ENCODE data around the gene ZCCHC7. TPM values are rescaled to one million over a fixed set of nuclear protein-coding genes. Genes with fewer than 3 reads are reported as not detected.
A peak's percentile ranks its signal among the peaks of the same experiment; 100 is the strongest.

The ZCCHC7 gene
- total and polyA plus RNA-seq, 9 of the 15 experiments (the other 6 are each of a cell fraction or from before 2014, with no cell fraction given), result 34.1 to 68.9 (median 48.8) TPM

GRCh38 chr9:37200433-37201005 is 80.1 kb downstream of the ZCCHC7 start (continued):
- TF ChIP-seq TEAD4 (IDR thresholded peaks at IDR 0.05; ENCODE audit: low read length) (peak; percentile 61; the same call in 1 of the 2 replicates), TEAD4 (CRISPR knock-in tag; IDR thresholded peaks at IDR 0.05; ENCODE audit: borderline replicate concordance) (no peak), HMBOX1 (IDR thresholded peaks at IDR 0.05) (peak; percentile 19; the same call in 1 of the 2 replicates), BACH1 (tag; IDR thresholded peaks at IDR 0.05) (peak; percentile 64; the same call in 1 of the 2 replicates), WHSC1 (IDR thresholded peaks at IDR 0.05; ENCODE audit: low read length) (no peak), POLR2AphosphoS5 (IDR thresholded peaks at IDR 0.05; ENCODE audit: control insufficient read depth, insufficient read depth, low read depth, low read length) (0 out of 2 replicates have a peak, but pooled peaks have one; percentile 21), ZNF668 (CRISPR knock-in tag; IDR thresholded peaks at IDR 0.05) (0 out of 2 replicates have a peak, but pooled peaks have one; percentile 23), ATF2 (CRISPR knock-in tag; IDR thresholded peaks at IDR 0.05) (no peak), ZNF644 (tag; IDR thresholded peaks at IDR 0.05; ENCODE audit: low read depth) (0 out of 2 replicates have a peak, but pooled peaks have one; percentile 44), GTF2E2 (tag; IDR thresholded peaks at IDR 0.05) (peak; percentile 53; the same call in 1 of the 2 replicates), MNT (conservative IDR thresholded peaks at IDR 0.05) (peak in 1 of 2 experiments; percentile 35; a peak in 1 of 4 replicates), JUN (IDR thresholded peaks at IDR 0.05; ENCODE audit: borderline replicate concordance, low read depth, low read length) (peak; percentile 94), JUN (CRISPR knock-in tag; IDR thresholded peaks at IDR 0.05; ENCODE audit: borderline replicate concordance) (no peak), TBL1XR1 (IDR thresholded peaks at IDR 0.05; ENCODE audit: low read length in 2 of 2) (peak in 1 of 2 experiments; percentile 27; a peak in 1 of 4 replicates), ZNF175 (CRISPR knock-in tag; IDR thresholded peaks at IDR 0.05; ENCODE audit: low read depth) (peak; percentile 57; the same call in 1 of the 2 replicates), STAT5B (CRISPR knock-in tag; IDR thresholded peaks at IDR 0.05) (0 out of 2 replicates have a peak, but pooled peaks have one; percentile 26), NR3C1 (CRISPR knock-in tag; IDR thresholded peaks at IDR 0.05) (no peak), ZNF79 (CRISPR knock-in tag; IDR thresholded peaks at IDR 0.05; ENCODE audit: low read depth) (no peak), PATZ1 (CRISPR knock-in tag; IDR thresholded peaks at IDR 0.05; ENCODE audit: borderline replicate concordance) (0 out of 2 replicates have a peak, but pooled peaks have one; percentile 48), SPI1 (IDR thresholded peaks at IDR 0.05; ENCODE audit: borderline replicate concordance, low read depth, low read length) (peak; percentile 90)
